ENCODE measurements around the gene PLTP. TPM values are rescaled to one million over a fixed set of nuclear protein-coding genes. Genes with fewer than 3 reads are reported as not detected.

PLTP gene
- total RNA-seq, 1 experiment from 2014 or later = 4.7 TPM

DNA sequence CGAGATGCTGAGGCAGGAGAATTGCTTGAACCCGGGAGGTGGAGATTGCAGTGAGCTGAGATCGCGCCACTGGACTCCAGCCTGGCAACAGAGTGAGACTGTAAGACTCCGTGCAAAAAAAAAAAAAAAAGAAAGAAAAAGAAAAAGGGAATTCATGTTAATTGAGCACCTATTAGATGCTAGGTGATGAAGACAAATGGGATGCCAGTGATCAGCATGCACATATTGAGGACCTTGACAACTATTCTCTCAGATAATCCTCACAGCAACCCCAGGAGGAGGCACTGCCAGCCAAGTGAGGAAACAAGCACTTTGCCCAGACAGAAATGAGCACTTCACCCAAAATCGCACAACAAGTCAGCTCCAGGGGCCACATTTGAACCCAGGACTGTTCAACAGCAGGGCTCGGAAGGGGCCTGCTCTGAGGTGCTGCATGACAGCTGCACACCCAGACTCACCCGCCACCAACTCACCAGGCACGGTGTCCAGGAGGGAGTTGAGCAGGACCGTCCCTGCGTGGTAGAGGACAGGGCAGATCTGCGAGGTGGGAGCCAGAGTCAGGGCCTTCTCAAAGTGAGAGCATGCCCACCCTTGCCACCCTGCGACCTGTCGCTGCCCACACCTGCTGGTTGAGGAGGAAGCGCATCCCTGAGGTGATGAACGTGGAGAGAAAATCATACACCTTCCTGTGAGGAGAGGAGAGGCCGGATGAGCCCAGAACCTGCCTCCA lies 4.6 kb downstream of the PLTP start:
- Histone ChIP-seq H2AFZ (ENCODE audit: low read depth, low read length, poor library complexity, severe bottlenecking) (no peak overlapping the region), H3K79me2 (ENCODE audit: insufficient read depth, low read length) (no peaks in the 10 kb centered on the region), H3K9me3 (ENCODE audit: control insufficient read depth in 1 of 2, insufficient read depth in 1 of 2, low read depth in 1 of 2, low read length in 2 of 2) (no peaks in the 10 kb centered on the region), H3K36me3 (ENCODE audit: control insufficient read depth in 1 of 2, insufficient read depth in 2 of 2, low read length in 2 of 2) (no peaks in the 10 kb centered on the region), H3K4me2 (ENCODE audit: low read length) (no peak overlapping the region), H3K4me1 (ENCODE audit: control insufficient read depth in 1 of 2, insufficient read depth in 2 of 2, low read length in 2 of 2) (peaks cover 5 to 33% of the 10 kb centered on the region in 2 experiments), H4K20me1 (ENCODE audit: insufficient read depth) (no peaks in the 10 kb centered on the region), H3K9me2 (ENCODE audit: insufficient read depth) (no peaks in the 10 kb centered on the region), H3K27me3 (ENCODE audit: insufficient read depth, low read length) (no peaks in the 10 kb centered on the region), H3K4me3 (replicated peaks in 1 of 2; ENCODE audit: low read depth in 1 of 2, low read length in 2 of 2) (no peak overlapping the region), H3K9ac (ENCODE audit: low read length) (no peak overlapping the region), H3K27ac (ENCODE audit: low read depth, low read length) (no peak overlapping the region)
- DNase-seq (ENCODE audit: low read depth, low spot score) (no peak), ATAC-seq (no peak)
- ChIA-PET POLR2A (no interaction called here), RAD21 (ENCODE audit: low non-redundant PET in 1 of 2, low total read pairs in 2 of 2, uncharacterized antibody in 2 of 2, unreplicated experiment in 2 of 2) (no interaction called here), CTCF (no interaction called here)
- no TSS peak for BruUV-seq (replicated peaks)
- intact Hi-C loops (cut with micrococcal nuclease) = no loop called here
- TF ChIP-seq ZNF274 (IDR thresholded peaks at IDR 0.05; ENCODE audit: low read depth, low read length) (no peak), SP1 (IDR thresholded peaks at IDR 0.05; ENCODE audit: low read depth) (no peak), FOSL1 (IDR thresholded peaks at IDR 0.05; ENCODE audit: low read depth) (no peak), SIN3A (IDR thresholded peaks at IDR 0.05; ENCODE audit: low read depth) (no peak), YY1 (IDR thresholded peaks at IDR 0.05; ENCODE audit: extremely low read depth, insufficient replicate concordance, low read depth, low read length) (no peak), SRF (IDR thresholded peaks at IDR 0.05; ENCODE audit: low read depth) (no peak), EZH2phosphoT487 (IDR thresholded peaks at IDR 0.05; ENCODE audit: borderline replicate concordance) (no peak), CEBPB (IDR thresholded peaks at IDR 0.05; ENCODE audit: low read depth) (no peak), TCF7L2 (IDR thresholded peaks at IDR 0.05; ENCODE audit: borderline replicate concordance, extremely low read depth, insufficient read depth, insufficient read length) (no peak), POLR2AphosphoS5 (IDR thresholded peaks at IDR 0.05; ENCODE audit: low read depth, low read length) (no peak), RAD21 (IDR thresholded peaks at IDR 0.05; ENCODE audit: low read depth) (no peak), JUND (IDR thresholded peaks at IDR 0.05) (no peak)
- TF ChIP-seq, protein P1, sequence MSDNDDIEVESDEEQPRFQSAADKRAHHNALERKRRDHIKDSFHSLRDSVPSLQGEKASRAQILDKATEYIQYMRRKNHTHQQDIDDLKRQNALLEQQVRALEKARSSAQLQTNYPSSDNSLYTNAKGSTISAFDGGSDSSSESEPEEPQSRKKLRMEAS (IDR thresholded peaks at IDR 0.05) = no peak
- TF ChIP-seq, protein P2, sequence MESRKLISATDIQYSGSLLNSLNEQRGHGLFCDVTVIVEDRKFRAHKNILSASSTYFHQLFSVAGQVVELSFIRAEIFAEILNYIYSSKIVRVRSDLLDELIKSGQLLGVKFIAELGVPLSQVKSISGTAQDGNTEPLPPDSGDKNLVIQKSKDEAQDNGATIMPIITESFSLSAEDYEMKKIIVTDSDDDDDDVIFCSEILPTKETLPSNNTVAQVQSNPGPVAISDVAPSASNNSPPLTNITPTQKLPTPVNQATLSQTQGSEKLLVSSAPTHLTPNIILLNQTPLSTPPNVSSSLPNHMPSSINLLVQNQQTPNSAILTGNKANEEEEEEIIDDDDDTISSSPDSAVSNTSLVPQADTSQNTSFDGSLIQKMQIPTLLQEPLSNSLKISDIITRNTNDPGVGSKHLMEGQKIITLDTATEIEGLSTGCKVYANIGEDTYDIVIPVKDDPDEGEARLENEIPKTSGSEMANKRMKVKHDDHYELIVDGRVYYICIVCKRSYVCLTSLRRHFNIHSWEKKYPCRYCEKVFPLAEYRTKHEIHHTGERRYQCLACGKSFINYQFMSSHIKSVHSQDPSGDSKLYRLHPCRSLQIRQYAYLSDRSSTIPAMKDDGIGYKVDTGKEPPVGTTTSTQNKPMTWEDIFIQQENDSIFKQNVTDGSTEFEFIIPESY (IDR thresholded peaks at IDR 0.05; ENCODE audit: extremely low read depth, insufficient replicate concordance, low read length) = no peak
- TF ChIP-seq, protein P3, sequence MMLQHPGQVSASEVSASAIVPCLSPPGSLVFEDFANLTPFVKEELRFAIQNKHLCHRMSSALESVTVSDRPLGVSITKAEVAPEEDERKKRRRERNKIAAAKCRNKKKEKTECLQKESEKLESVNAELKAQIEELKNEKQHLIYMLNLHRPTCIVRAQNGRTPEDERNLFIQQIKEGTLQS (IDR thresholded peaks at IDR 0.05) = no peak
- TF ChIP-seq, protein P4, sequence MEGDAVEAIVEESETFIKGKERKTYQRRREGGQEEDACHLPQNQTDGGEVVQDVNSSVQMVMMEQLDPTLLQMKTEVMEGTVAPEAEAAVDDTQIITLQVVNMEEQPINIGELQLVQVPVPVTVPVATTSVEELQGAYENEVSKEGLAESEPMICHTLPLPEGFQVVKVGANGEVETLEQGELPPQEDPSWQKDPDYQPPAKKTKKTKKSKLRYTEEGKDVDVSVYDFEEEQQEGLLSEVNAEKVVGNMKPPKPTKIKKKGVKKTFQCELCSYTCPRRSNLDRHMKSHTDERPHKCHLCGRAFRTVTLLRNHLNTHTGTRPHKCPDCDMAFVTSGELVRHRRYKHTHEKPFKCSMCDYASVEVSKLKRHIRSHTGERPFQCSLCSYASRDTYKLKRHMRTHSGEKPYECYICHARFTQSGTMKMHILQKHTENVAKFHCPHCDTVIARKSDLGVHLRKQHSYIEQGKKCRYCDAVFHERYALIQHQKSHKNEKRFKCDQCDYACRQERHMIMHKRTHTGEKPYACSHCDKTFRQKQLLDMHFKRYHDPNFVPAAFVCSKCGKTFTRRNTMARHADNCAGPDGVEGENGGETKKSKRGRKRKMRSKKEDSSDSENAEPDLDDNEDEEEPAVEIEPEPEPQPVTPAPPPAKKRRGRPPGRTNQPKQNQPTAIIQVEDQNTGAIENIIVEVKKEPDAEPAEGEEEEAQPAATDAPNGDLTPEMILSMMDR (IDR thresholded peaks at IDR 0.05 in 2 of 3, conservative IDR thresholded peaks at IDR 0.05 in 1 of 3; ENCODE audit: borderline replicate concordance in 1 of 3, insufficient read depth in 1 of 3, low read depth in 2 of 3, low read length in 2 of 3) = no peak
- TF ChIP-seq, protein P5, sequence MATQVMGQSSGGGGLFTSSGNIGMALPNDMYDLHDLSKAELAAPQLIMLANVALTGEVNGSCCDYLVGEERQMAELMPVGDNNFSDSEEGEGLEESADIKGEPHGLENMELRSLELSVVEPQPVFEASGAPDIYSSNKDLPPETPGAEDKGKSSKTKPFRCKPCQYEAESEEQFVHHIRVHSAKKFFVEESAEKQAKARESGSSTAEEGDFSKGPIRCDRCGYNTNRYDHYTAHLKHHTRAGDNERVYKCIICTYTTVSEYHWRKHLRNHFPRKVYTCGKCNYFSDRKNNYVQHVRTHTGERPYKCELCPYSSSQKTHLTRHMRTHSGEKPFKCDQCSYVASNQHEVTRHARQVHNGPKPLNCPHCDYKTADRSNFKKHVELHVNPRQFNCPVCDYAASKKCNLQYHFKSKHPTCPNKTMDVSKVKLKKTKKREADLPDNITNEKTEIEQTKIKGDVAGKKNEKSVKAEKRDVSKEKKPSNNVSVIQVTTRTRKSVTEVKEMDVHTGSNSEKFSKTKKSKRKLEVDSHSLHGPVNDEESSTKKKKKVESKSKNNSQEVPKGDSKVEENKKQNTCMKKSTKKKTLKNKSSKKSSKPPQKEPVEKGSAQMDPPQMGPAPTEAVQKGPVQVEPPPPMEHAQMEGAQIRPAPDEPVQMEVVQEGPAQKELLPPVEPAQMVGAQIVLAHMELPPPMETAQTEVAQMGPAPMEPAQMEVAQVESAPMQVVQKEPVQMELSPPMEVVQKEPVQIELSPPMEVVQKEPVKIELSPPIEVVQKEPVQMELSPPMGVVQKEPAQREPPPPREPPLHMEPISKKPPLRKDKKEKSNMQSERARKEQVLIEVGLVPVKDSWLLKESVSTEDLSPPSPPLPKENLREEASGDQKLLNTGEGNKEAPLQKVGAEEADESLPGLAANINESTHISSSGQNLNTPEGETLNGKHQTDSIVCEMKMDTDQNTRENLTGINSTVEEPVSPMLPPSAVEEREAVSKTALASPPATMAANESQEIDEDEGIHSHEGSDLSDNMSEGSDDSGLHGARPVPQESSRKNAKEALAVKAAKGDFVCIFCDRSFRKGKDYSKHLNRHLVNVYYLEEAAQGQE (IDR thresholded peaks at IDR 0.05; ENCODE audit: low read depth) = no peak

Measured in HCT116 (cell line).